Panc1 (cell line): ENCODE measurements around the gene PEX7.

Experiments used
- CTCF ChIP-seq: fragments of 450-650 bp; IDR thresholded peaks from 2 replicates; pipeline ENCODE4 v1.5.1; 2017; ENCODE audit warnings: mild to moderate bottlenecking
- POLR2AphosphoS5 ChIP-seq: IDR thresholded peaks from 2 replicates; pipeline ENCODE4 v1.6.1; 2012; ENCODE audit warnings: mild to moderate bottlenecking, low read depth, low read length, moderate library complexity
- SIN3A ChIP-seq: IDR thresholded peaks from 2 replicates; pipeline ENCODE4 v1.6.1; 2012; ENCODE audit warnings: low read depth, mild to moderate bottlenecking, low read length, moderate library complexity, borderline replicate concordance; ENCODE audit not compliant: insufficient read depth

GRCh38 chr6:136772685-136773472, 49.5 kb upstream of the PEX7 start:
- no peak for TF ChIP-seq CTCF
- TF ChIP-seq POLR2AphosphoS5, result no peak
- no peak for TF ChIP-seq SIN3A
